Urinary bladder (tissue), 4 donors: ENCODE measurements around the gene RPS6KA2. TPM values are rescaled to one million over a fixed set of nuclear protein-coding genes. Genes with fewer than 3 reads are reported as not detected.

Experiments
- DNase-seq: peaks from one replicate; pipeline ENCODE4 v3.0.0-alpha.2; 2015; ENCODE audit errors: extremely low spot score
- H3K27ac ChIP-seq: one replicate; pipeline ENCODE4 v1.5.1; 2013; ENCODE audit warnings: low read depth, mild to moderate bottlenecking, moderate library complexity
- H3K36me3 ChIP-seq: one replicate; pipeline ENCODE4 v1.6.1; 2013; ENCODE audit warnings: mild to moderate bottlenecking, moderate library complexity; ENCODE audit not compliant: insufficient read depth
- H3K4me1 ChIP-seq: one replicate; pipeline ENCODE4 v1.6.1; 2013; ENCODE audit warnings: mild to moderate bottlenecking, moderate library complexity; ENCODE audit not compliant: insufficient read depth
- H3K4me3 ChIP-seq: one replicate; pipeline ENCODE4 v1.5.1; 2013; ENCODE audit warnings: low read depth, low read length
- whole genome bisulfite sequencing: extraction: QIAGEN DNeasy Blood & Tissue Kit; methylation state at CpG from one replicate; pipeline ENCODE4 v1.1.7; 2013; 5-methylcytosine and 5-hydroxymethylcytosine counted together
- polyA plus RNA-seq: library from polyadenylated mRNA; stranded (reverse); fragments of 200-250 nt; gene quantifications from one replicate; pipeline ENCODE4 v1.2.3, GENCODE V29; 2013
- total RNA-seq: library from RNA; depleted of rRNA; stranded (reverse); fragments of >200 nt; gene quantifications from one replicate; pipeline ENCODE4 v1.2.3, GENCODE V29; 2014
- donor health status: healthy with polysubstance abuse.
- donor health status: healthy.

RPS6KA2 gene
- total and polyA plus RNA-seq, 2 donors, result 34.7 to 67.0 TPM

GRCh38 chr6:166621114-166621540 lies 5.9 kb downstream of the RPS6KA2 start:
- Histone ChIP-seq H3K36me3 (no peaks in the 10 kb centered on the region), H3K4me1 (no peaks in the 10 kb centered on the region), H3K4me3 (no peak overlapping the region), H3K27ac (no peak overlapping the region)
- no peak for DNase-seq
- 77% methylated on average over 6 of the region's 6 CpGs for WGBS

- 61% methylated on average over 8 of the region's 8 CpGs for WGBS
- Histone ChIP-seq H3K36me3 (no peaks in the 10 kb centered on the region), H3K27ac (no peak overlapping the region), H3K4me1 (no peaks in the 10 kb centered on the region), H3K4me3 (no peak overlapping the region)
- DNase-seq, result no peak
Observed at GRCh38 chr6:166620478-166621113, 6.5 kb downstream of the RPS6KA2 start.

- Histone ChIP-seq H3K4me1 (no peaks in the 10 kb centered on the region), H3K27ac (no peak overlapping the region), H3K36me3 (no peaks in the 10 kb centered on the region), H3K4me3 (no peak overlapping the region)
- peak; percentile 45 for DNase-seq
- 20% methylated on average over 3 of the region's 3 CpGs for WGBS
Observed at GRCh38 chr6:166619912-166620311, 7.1 kb downstream of the RPS6KA2 start.

- 92% methylated on average over 27 of the region's 27 CpGs for WGBS
- DNase-seq, result no peak
- Histone ChIP-seq H3K27ac (peak overlapping the region; percentile 79), H3K4me3 (no peak overlapping the region), H3K4me1 (no peaks in the 10 kb centered on the region), H3K36me3 (no peaks in the 10 kb centered on the region)
Observed at GRCh38 chr6:166618866-166619761, 7.9 kb downstream of the RPS6KA2 start.

GRCh38 chr6:166618251-166618650 lies 8.8 kb downstream of the RPS6KA2 start:
- Histone ChIP-seq H3K36me3 (no peaks in the 10 kb centered on the region), H3K27ac (no peak overlapping the region), H3K4me1 (no peaks in the 10 kb centered on the region), H3K4me3 (no peak overlapping the region)
- no peak for DNase-seq
- 95% methylated on average over 4 of the region's 4 CpGs for WGBS

- H3K4me3 ChIP-seq, result no peak overlapping the region
- no peak overlapping the region for H3K27ac ChIP-seq
- WGBS, result 86% methylated on average over 7 of the region's 7 CpGs
- no peaks in the 10 kb centered on the region for H3K4me1 ChIP-seq
- no peak for DNase-seq
- H3K36me3 ChIP-seq, result no peaks in the 10 kb centered on the region
Observed at GRCh38 chr6:166617359-166617758, 9.7 kb downstream of the RPS6KA2 start.

- H3K4me1 ChIP-seq, result no peaks in the 10 kb centered on the region
- no peak overlapping the region for H3K27ac ChIP-seq
- WGBS, result 92% methylated on average over 22 of the region's 22 CpGs
- H3K4me3 ChIP-seq, result no peak overlapping the region
- no peaks in the 10 kb centered on the region for H3K36me3 ChIP-seq
- no peak for DNase-seq
Observed at GRCh38 chr6:166616261-166617238, 10.5 kb downstream of the RPS6KA2 start.

GRCh38 chr6:166615059-166615770 lies 11.8 kb downstream of the RPS6KA2 start:
- 87% methylated on average over 21 of the region's 21 CpGs for WGBS
- Histone ChIP-seq H3K27ac (no peak overlapping the region), H3K4me1 (no peaks in the 10 kb centered on the region), H3K36me3 (no peaks in the 10 kb centered on the region), H3K4me3 (no peak overlapping the region)
- DNase-seq, result no peak

- DNase-seq, result no peak
- H3K4me3 ChIP-seq, result no peak overlapping the region
- no peaks in the 10 kb centered on the region for H3K4me1 ChIP-seq
- no peaks in the 10 kb centered on the region for H3K36me3 ChIP-seq
- H3K27ac ChIP-seq, result no peak overlapping the region
- 85% methylated on average over 10 of the region's 10 CpGs for WGBS
Observed at GRCh38 chr6:166614589-166614988, 12.5 kb downstream of the RPS6KA2 start.

GRCh38 chr6:166614171-166614583 lies 12.9 kb downstream of the RPS6KA2 start:
- H3K4me3 ChIP-seq, result no peak overlapping the region
- no peak overlapping the region for H3K27ac ChIP-seq
- 62% methylated on average over 12 of the region's 12 CpGs for WGBS
- H3K4me1 ChIP-seq, result no peaks in the 10 kb centered on the region
- no peak for DNase-seq
- H3K36me3 ChIP-seq, result no peaks in the 10 kb centered on the region

- H3K36me3 ChIP-seq, result no peaks in the 10 kb centered on the region
- no peak overlapping the region for H3K27ac ChIP-seq
- no peak overlapping the region for H3K4me3 ChIP-seq
- 83% methylated on average over 7 of the region's 7 CpGs for WGBS
- no peak for DNase-seq
- no peaks in the 10 kb centered on the region for H3K4me1 ChIP-seq
Observed at GRCh38 chr6:166613027-166613426, 14.0 kb downstream of the RPS6KA2 start.

GRCh38 chr6:166612471-166612881 lies 14.6 kb downstream of the RPS6KA2 start:
- no peak for DNase-seq
- 70% methylated on average over 11 of the region's 11 CpGs for WGBS
- no peaks in the 10 kb centered on the region for H3K4me1 ChIP-seq
- H3K4me3 ChIP-seq, result no peak overlapping the region
- H3K36me3 ChIP-seq, result no peaks in the 10 kb centered on the region
- peak overlapping the region; percentile 18 for H3K27ac ChIP-seq

- 89% methylated on average over 4 of the region's 4 CpGs for WGBS
- no peak for DNase-seq
- H3K27ac ChIP-seq, result peak overlapping the region; percentile 44
- H3K4me1 ChIP-seq, result no peaks in the 10 kb centered on the region
- no peak overlapping the region for H3K4me3 ChIP-seq
- H3K36me3 ChIP-seq, result no peaks in the 10 kb centered on the region
Observed at GRCh38 chr6:166611631-166612030, 15.4 kb downstream of the RPS6KA2 start.
